B cell (primary cell): ENCODE results near the gene TNF. TPM values are rescaled to one million over a fixed set of nuclear protein-coding genes. Genes with fewer than 3 reads are reported as not detected.
A peak's percentile ranks its signal among the peaks of the same experiment; 100 is the strongest.

Experiments used
- ATAC-seq: fragments of 200-7000 bp; cut with Tn5 transposase; one replicate; pipeline ENCODE4 v1.10.0; 2021; ENCODE audit warnings: low read depth, mild to moderate bottlenecking, moderate number of reproducible peaks, moderate library complexity
- CTCF ChIA-PET: fragments of 350-600 bp; sonication (Branson Sonifier 250); formaldehyde crosslinking; loops from one replicate; lab custom pipeline; 2021; ENCODE audit warnings: antibody characterized with exemption, inconsistent platforms; lab: Charles Lee
- POLR2A ChIA-PET: fragments of 350-600 bp; sonication (Branson Sonifier 250); formaldehyde crosslinking; loops from one replicate; lab custom pipeline; 2021; ENCODE audit warnings: antibody characterized with exemption; lab: Charles Lee
- DNase-seq: peaks from one replicate; pipeline ENCODE4 v3.0.0; 2013
- H2AFZ ChIP-seq: 2 replicates; pipeline ENCODE4 v1.6.1; 2012; ENCODE audit warnings: mild to moderate bottlenecking, low read depth, low read length; ENCODE audit not compliant: insufficient read depth, poor library complexity, severe bottlenecking
- H3K27ac ChIP-seq, 2 donors: 1 replicate in 1 of 2; 2 replicates in 1 of 2; pipeline ENCODE4 v1.5.1; 2012 to 2013; ENCODE audit warnings: low read length in 2 of 2, mild to moderate bottlenecking in 2 of 2, moderate library complexity in 1 of 2
- H3K27me3 ChIP-seq, 4 experiments: fragments of 200-600 bp in 1 of 4; sonication (generic) in 1 of 4; replicated peaks in 1 of 4; 1 replicate in 2 of 4; 2 replicates in 2 of 4; pipeline versions ENCODE4 v1.6.1 to v1.7.0; 2013 to 2016; ENCODE audit warnings: low read length in 3 of 4, mild to moderate bottlenecking in 2 of 4, mixed read lengths in 1 of 4, moderate library complexity in 1 of 4; ENCODE audit not compliant: insufficient read depth in 4 of 4, control insufficient read depth in 3 of 4; ENCODE audit errors: control extremely low read depth in 1 of 4
- H3K36me3 ChIP-seq, 2 experiments: replicated peaks in 1 of 2; 1 replicate in 1 of 2; 2 replicates in 1 of 2; pipeline versions ENCODE4 v1.6.1 to v1.7.1; 2013; ENCODE audit warnings: low read length in 1 of 2; ENCODE audit not compliant: insufficient read depth in 2 of 2, control insufficient read depth in 1 of 2; ENCODE audit errors: control extremely low read depth in 1 of 2, extremely low read depth in 1 of 2
- H3K4me1 ChIP-seq, 2 donors: fragments of 200-600 bp in 1 of 2; sonication (generic) in 1 of 2; 1 replicate in 1 of 2; 2 replicates in 1 of 2; pipeline versions ENCODE4 v1.5.1 to v1.6.1; 2013 to 2017; ENCODE audit warnings: low read length in 2 of 2; ENCODE audit not compliant: control insufficient read depth in 2 of 2, insufficient read depth in 2 of 2
- H3K4me2 ChIP-seq: replicated peaks from 2 replicates; pipeline ENCODE3; 2012; ENCODE audit warnings: mild to moderate bottlenecking, low read depth, low read length; ENCODE audit not compliant: poor library complexity, severe bottlenecking
- H3K4me3 ChIP-seq, 5 experiments: fragments of 200-600 bp in 1 of 5; sonication (generic) in 1 of 5; 1 replicate in 3 of 5; 2 replicates in 2 of 5; pipeline versions ENCODE4 v1.5.1 to v1.7.0; 2011 to 2016; ENCODE audit warnings: low read length in 4 of 5, mild to moderate bottlenecking in 4 of 5, low read depth in 2 of 5, control low read depth in 1 of 5, moderate library complexity in 1 of 5; ENCODE audit not compliant: insufficient read depth in 1 of 5; ENCODE audit errors: control extremely low read depth in 1 of 5, extremely low read depth in 1 of 5
- H3K79me2 ChIP-seq: fragments of 200-600 bp; sonication (generic); one replicate; pipeline ENCODE4 v1.6.0; 2016; ENCODE audit warnings: low read length; ENCODE audit not compliant: control insufficient read depth, insufficient read depth
- H3K9ac ChIP-seq: fragments of 200-600 bp; sonication (generic); 2 replicates; pipeline ENCODE4 v1.6.1; 2017; ENCODE audit warnings: mild to moderate bottlenecking, low read length, moderate library complexity
- H3K9me3 ChIP-seq, 3 donors: one replicate each; pipeline versions ENCODE4 v1.6.1 to v1.7.1; 2013; ENCODE audit warnings: low read length in 2 of 3; ENCODE audit not compliant: control insufficient read depth in 2 of 3, insufficient read depth in 1 of 3; ENCODE audit errors: control extremely low read depth in 1 of 3
- H4K20me1 ChIP-seq: 2 replicates; pipeline ENCODE4 v1.6.0; 2012; ENCODE audit warnings: mild to moderate bottlenecking, low read length; ENCODE audit not compliant: insufficient read depth, control insufficient read depth, poor library complexity, severe bottlenecking
- H3K27ac Mint-ChIP-seq: one replicate; pipeline ENCODE4 v1.8.0; 2021; ENCODE audit warnings: mixed read lengths
- H3K27me3 Mint-ChIP-seq: one replicate; pipeline ENCODE4 v1.8.0; 2021; ENCODE audit warnings: mixed read lengths
- H3K4me1 Mint-ChIP-seq: one replicate; pipeline ENCODE4 v1.8.0; 2021; ENCODE audit warnings: mixed read lengths
- H3K4me3 Mint-ChIP-seq: one replicate; pipeline ENCODE4 v1.8.0; 2021; ENCODE audit warnings: mixed read lengths
- H3K9me3 Mint-ChIP-seq: one replicate; pipeline ENCODE4 v1.8.0; 2022; ENCODE audit warnings: mixed read lengths; ENCODE audit not compliant: insufficient read depth
- EZH2 ChIP-seq: IDR thresholded peaks from 2 replicates; pipeline ENCODE4 v1.6.1; 2012; ENCODE audit warnings: borderline replicate concordance, low read depth, mild to moderate bottlenecking, moderate library complexity, low read length; ENCODE audit not compliant: insufficient read depth, poor library complexity, severe bottlenecking
- WGBS: methylation state at CpG from one replicate; pipeline ENCODE4 v1.1.5; 2013; ENCODE audit warnings: missing lambda C conversion rate; ENCODE audit not compliant: insufficient coverage; 5-methylcytosine and 5-hydroxymethylcytosine counted together
- intact Hi-C: fragments of 100-400 bp; cut with micrococcal nuclease; formaldehyde crosslinking; loops from one replicate; pipeline ENCODE4 v1.10.0; 2022
- polyA plus RNA-seq: library from polyadenylated mRNA; depleted of rRNA; stranded (reverse); fragments of >200 nt; gene quantifications from 2 replicates; pipeline ENCODE4 v1.2.3, GENCODE V29; 2012
- total RNA-seq, 2 donors: library from RNA; stranded (reverse); fragments of 120-200 nt in 1 of 2; gene quantifications; 1 replicate in 1 of 2; 2 replicates in 1 of 2; pipeline versions ENCODE4 v1.2.3 to v1.2.4, GENCODE V29; 2013 to 2022
- TF ChIP-seq, protein P1 (sequence below): fragments of 200-600 bp; IDR thresholded peaks from one replicate; pipeline ENCODE4 v1.8.0; 2022; ENCODE audit warnings: antibody characterized with exemption, mild to moderate bottlenecking

The TNF gene
- total and polyA plus RNA-seq, 2 donors (not counting 1 experiment from before 2014, with no cell fraction given), result 21.9 to 22.2 TPM

DNA sequence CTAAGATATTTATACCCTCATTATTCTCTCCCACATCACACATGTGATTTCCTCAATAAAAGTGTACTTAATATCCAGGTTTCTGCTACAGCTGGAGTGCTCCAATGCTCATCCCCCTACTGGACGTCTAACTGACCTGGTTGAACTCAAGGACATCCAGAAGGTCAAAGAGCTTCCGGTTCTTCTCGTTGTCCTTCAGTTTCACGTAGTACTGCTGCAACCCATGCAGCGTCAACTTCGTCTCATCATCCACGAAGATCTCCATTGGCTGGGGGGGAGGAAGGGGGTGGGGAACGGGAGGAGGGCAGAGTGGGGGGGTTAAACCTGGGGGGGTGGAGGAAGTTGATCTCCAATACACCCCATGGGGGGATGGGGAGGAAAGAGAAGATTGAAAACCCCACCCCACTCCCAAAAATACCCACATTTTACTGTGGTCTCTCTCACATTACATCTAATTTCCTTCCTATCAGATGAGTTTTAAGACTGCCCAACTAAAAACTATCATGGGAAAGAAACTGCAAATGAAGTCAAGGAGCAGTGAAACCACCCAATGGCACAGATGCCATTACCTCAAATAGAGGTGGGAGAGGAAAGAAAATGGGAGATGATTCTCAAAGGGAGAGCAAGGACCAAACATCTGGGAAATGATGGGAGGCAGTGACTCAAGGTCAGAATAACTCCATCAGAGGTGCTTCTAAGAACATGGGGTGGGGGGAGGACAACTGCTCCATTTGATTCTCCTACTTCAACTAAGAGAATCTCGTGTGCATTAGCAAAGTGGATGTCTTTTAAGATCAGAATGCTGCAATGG, 42.5 kb upstream of the TNF start:
- 70% methylated on average over 2 of the region's 9 CpGs for WGBS
- Mint-ChIP-seq H3K27ac (peak overlapping the region; percentile 15), H3K9me3 (no peaks in the 10 kb centered on the region), H3K4me3 (no peak overlapping the region), H3K4me1 (peaks cover 16% of the 10 kb centered on the region), H3K27me3 (no peaks in the 10 kb centered on the region)
- Histone ChIP-seq H3K4me2 (no peak overlapping the region), H3K36me3 (peaks cover 4 to 79% of the 10 kb centered on the region in 2 experiments), H3K27me3 (no peaks in the 10 kb centered on the region), H3K4me1 (no peaks in the 10 kb centered on the region), H2AFZ (no peak overlapping the region), H3K9ac (no peak overlapping the region), H3K9me3 (no peaks in the 10 kb centered on the region), H4K20me1 (peaks cover 74% of the 10 kb centered on the region), H3K4me3 (no peak overlapping the region), H3K79me2 (peaks cover 19% of the 10 kb centered on the region), H3K27ac (no peak overlapping the region)
- ChIA-PET POLR2A (no interaction called here), CTCF (interaction anchor here (1.4 kb wide), 1 partner anchor 8 kb away, joined by 4 read pairs; no protein-coding TSS in a partner anchor)
- TF ChIP-seq, protein P1, sequence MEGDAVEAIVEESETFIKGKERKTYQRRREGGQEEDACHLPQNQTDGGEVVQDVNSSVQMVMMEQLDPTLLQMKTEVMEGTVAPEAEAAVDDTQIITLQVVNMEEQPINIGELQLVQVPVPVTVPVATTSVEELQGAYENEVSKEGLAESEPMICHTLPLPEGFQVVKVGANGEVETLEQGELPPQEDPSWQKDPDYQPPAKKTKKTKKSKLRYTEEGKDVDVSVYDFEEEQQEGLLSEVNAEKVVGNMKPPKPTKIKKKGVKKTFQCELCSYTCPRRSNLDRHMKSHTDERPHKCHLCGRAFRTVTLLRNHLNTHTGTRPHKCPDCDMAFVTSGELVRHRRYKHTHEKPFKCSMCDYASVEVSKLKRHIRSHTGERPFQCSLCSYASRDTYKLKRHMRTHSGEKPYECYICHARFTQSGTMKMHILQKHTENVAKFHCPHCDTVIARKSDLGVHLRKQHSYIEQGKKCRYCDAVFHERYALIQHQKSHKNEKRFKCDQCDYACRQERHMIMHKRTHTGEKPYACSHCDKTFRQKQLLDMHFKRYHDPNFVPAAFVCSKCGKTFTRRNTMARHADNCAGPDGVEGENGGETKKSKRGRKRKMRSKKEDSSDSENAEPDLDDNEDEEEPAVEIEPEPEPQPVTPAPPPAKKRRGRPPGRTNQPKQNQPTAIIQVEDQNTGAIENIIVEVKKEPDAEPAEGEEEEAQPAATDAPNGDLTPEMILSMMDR, result no peak
- TF ChIP-seq EZH2, result no peak
- intact Hi-C loops, result no loop called here
- ATAC-seq (no peak), DNase-seq (no peak)

DNA sequence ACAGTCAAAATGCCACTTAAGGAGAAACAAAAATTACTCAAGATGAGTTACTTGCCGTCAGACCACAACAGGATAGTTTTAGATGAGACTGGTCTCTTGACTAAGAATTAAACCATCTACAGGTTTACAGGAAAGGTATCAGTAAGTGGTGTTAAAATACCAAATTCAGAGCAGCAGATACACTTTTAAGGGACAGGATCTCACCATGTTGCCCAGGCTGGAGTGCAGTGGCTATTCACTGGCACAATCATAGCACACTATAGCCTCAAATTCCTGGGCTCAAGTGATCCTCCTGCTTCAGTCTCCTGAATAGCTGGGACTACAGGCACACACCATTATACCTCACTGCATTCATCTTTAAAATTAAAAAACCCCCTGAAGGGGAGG, 41.9 kb upstream of the TNF start:
- WGBS, result no CpG with 5 or more reads among the region's 1 CpG
- Mint-ChIP-seq H3K4me3 (no peak overlapping the region), H3K4me1 (peaks cover 19% of the 10 kb centered on the region), H3K9me3 (no peaks in the 10 kb centered on the region), H3K27me3 (no peaks in the 10 kb centered on the region), H3K27ac (no peak overlapping the region)
- Histone ChIP-seq H3K4me1 (peaks cover 0 to 2% of the 10 kb centered on the region in 2 donors), H3K9me3 (no peaks in the 10 kb centered on the region), H3K9ac (no peak overlapping the region), H2AFZ (no peak overlapping the region), H3K79me2 (peaks cover 24% of the 10 kb centered on the region), H4K20me1 (peaks cover 79% of the 10 kb centered on the region), H3K36me3 (peaks cover 4 to 85% of the 10 kb centered on the region in 2 experiments), H3K4me2 (no peak overlapping the region), H3K27me3 (no peaks in the 10 kb centered on the region), H3K27ac (no peak overlapping the region), H3K4me3 (no peak overlapping the region)
- DNase-seq, result no peak
- intact Hi-C loops, result no loop called here
- POLR2A ChIA-PET, result no interaction called here
- ATAC-seq, result no peak
- TF ChIP-seq, protein P1, result no peak
- TF ChIP-seq EZH2, result no peak
- CTCF ChIA-PET, result no interaction called here
